Endothelial cell of umbilical vein (primary cell): ENCODE data around the gene GRIN2D. TPM values are rescaled to one million over a fixed set of nuclear protein-coding genes. Genes with fewer than 3 reads are reported as not detected.

Source experiments
- BruUV-seq: library from RNA; stranded (reverse); fragments of 400-500 nt; replicated peaks from 2 replicates; lab custom pipeline; 2021; lab: Mats Ljungman, UMichigan
- CTCF ChIA-PET: fragments of 300-600, 350-600 bp; sonication (Branson Sonifier 250); formaldehyde crosslinking; loops from one replicate; lab custom pipeline; 2021; ENCODE audit warnings: antibody characterized with exemption, inconsistent platforms; lab: Charles Lee
- POLR2A ChIA-PET: fragments of 300-600, 350-600 bp; sonication (Branson Sonifier 250); formaldehyde crosslinking; loops from one replicate; lab custom pipeline; 2021; ENCODE audit warnings: antibody characterized with exemption, inconsistent platforms; lab: Charles Lee
- DNase-seq: peaks from one replicate; pipeline ENCODE4 v3.0.0-alpha.2; 2011; ENCODE audit warnings: low read depth, low spot score
- FAIRE-seq: peaks from 2 replicates; lab custom pipeline; 2011; peaks lifted over from hg19 to GRCh38; lab: Jason Lieb, UNC
- H2AFZ ChIP-seq: 2 replicates; pipeline ENCODE4 v1.6.0; 2012; ENCODE audit warnings: low read depth, low read length, control low read depth, inconsistent platforms
- H3K27ac ChIP-seq: 2 replicates; pipeline ENCODE4 v1.5.1; 2011; ENCODE audit warnings: low read depth, mild to moderate bottlenecking, control low read depth, low read length, moderate library complexity; ENCODE audit not compliant: insufficient read depth
- H3K27me3 ChIP-seq, 2 experiments: 2 replicates each; pipeline versions ENCODE4 v1.6.0 to v1.6.1; 2011; ENCODE audit warnings: low read length in 2 of 2, mixed read lengths in 1 of 2; ENCODE audit not compliant: control insufficient read depth in 2 of 2, insufficient read depth in 2 of 2
- H3K36me3 ChIP-seq, 2 experiments: 2 replicates in 1 of 2; 3 replicates in 1 of 2; pipeline ENCODE4 v1.5.1; 2011; ENCODE audit warnings: low read length in 2 of 2, mild to moderate bottlenecking in 1 of 2, moderate library complexity in 1 of 2; ENCODE audit not compliant: control insufficient read depth in 2 of 2, insufficient read depth in 2 of 2; ENCODE audit errors: extremely low read depth in 1 of 2
- H3K4me1 ChIP-seq: 3 replicates; pipeline ENCODE4 v1.5.1; 2011; ENCODE audit warnings: mild to moderate bottlenecking, low read length; ENCODE audit not compliant: control insufficient read depth, insufficient read depth; ENCODE audit errors: extremely low read depth
- H3K4me2 ChIP-seq: 2 replicates; pipeline ENCODE4 v1.6.1; 2011; ENCODE audit warnings: low read length, control low read depth, mixed read lengths; ENCODE audit not compliant: insufficient read depth
- H3K4me3 ChIP-seq, 3 experiments: fragments of 200-600 bp in 1 of 3; sonication (generic), shearing (Covaris generic) in 1 of 3; replicated peaks in 1 of 3; 2 replicates each; pipeline ENCODE4 v1.5.1; 2011 to 2016; ENCODE audit warnings: control low read depth in 3 of 3, low read length in 3 of 3, mild to moderate bottlenecking in 2 of 3, inconsistent platforms in 1 of 3, low read depth in 1 of 3, moderate library complexity in 1 of 3; ENCODE audit not compliant: insufficient read depth in 1 of 3
- H3K79me2 ChIP-seq: 2 replicates; pipeline ENCODE4 v1.6.0; 2012; ENCODE audit warnings: low read length, inconsistent platforms; ENCODE audit not compliant: control insufficient read depth, insufficient read depth
- H3K9ac ChIP-seq: replicated peaks from 2 replicates; pipeline ENCODE3; 2011; ENCODE audit warnings: low read length, control low read depth; ENCODE audit not compliant: insufficient read depth; ENCODE audit errors: extremely low read depth
- H3K9me1 ChIP-seq: replicated peaks from 3 replicates; pipeline ENCODE4 v1.6.0; 2011; ENCODE audit warnings: mild to moderate bottlenecking, low read length; ENCODE audit not compliant: control insufficient read depth, insufficient read depth; ENCODE audit errors: extremely low read depth
- H3K9me3 ChIP-seq: replicated peaks from 2 replicates; pipeline ENCODE4 v1.5.1; 2012; ENCODE audit warnings: low read length, inconsistent platforms; ENCODE audit not compliant: control insufficient read depth, insufficient read depth
- H4K20me1 ChIP-seq: replicated peaks from 2 replicates; pipeline ENCODE3; 2011; ENCODE audit warnings: mild to moderate bottlenecking, low read length; ENCODE audit not compliant: control insufficient read depth, insufficient read depth; ENCODE audit errors: extremely low read depth
- EZH2 ChIP-seq: IDR thresholded peaks from 2 replicates; pipeline ENCODE4 v1.6.1; 2012; ENCODE audit warnings: borderline replicate concordance, low read depth, mild to moderate bottlenecking, moderate library complexity, low read length, inconsistent platforms; ENCODE audit not compliant: severe bottlenecking
- FOS ChIP-seq: IDR thresholded peaks from 2 replicates; pipeline ENCODE4 v1.6.1; 2011; ENCODE audit warnings: mild to moderate bottlenecking, low read length, moderate library complexity, borderline replicate concordance; ENCODE audit not compliant: insufficient read depth
- GATA2 ChIP-seq: IDR thresholded peaks from 2 replicates; pipeline ENCODE4 v1.7.0; 2011; ENCODE audit warnings: low read depth, mild to moderate bottlenecking, moderate library complexity, mixed read lengths, low read length; ENCODE audit not compliant: insufficient read length, insufficient read depth
- JUN ChIP-seq: IDR thresholded peaks from 2 replicates; pipeline ENCODE4 v1.6.1; 2011; ENCODE audit warnings: borderline replicate concordance, low read depth; ENCODE audit not compliant: insufficient read length, insufficient read depth
- MAX ChIP-seq: IDR thresholded peaks from 2 replicates; pipeline ENCODE4 v1.6.1; 2011; ENCODE audit not compliant: insufficient read depth, insufficient read length
- MYC ChIP-seq: IDR thresholded peaks from one replicate; pipeline ENCODE4 v1.6.1; 2011; ENCODE audit warnings: mild to moderate bottlenecking, low read depth, low read length
- POLR2A ChIP-seq: IDR thresholded peaks from 2 replicates; pipeline ENCODE4 v1.6.1; 2012; ENCODE audit warnings: low read depth, mild to moderate bottlenecking, control low read depth, low read length
- POLR2AphosphoS5 ChIP-seq: IDR thresholded peaks from 2 replicates; pipeline ENCODE4 v1.6.1; 2012; ENCODE audit warnings: low read depth, mild to moderate bottlenecking, control low read depth, low read length, moderate library complexity; ENCODE audit not compliant: insufficient read depth
- dilution Hi-C: fragments of 300-500 bp; cut with MboI; formaldehyde crosslinking; loops from one replicate; pipeline ENCODE4 v1.15.0; 2019; ENCODE audit warnings: low sequenced_read_pairs; ENCODE audit not compliant: extremely low pct_ligation_motif_present
- intact Hi-C: fragments of 100-400 bp; cut with micrococcal nuclease; formaldehyde crosslinking; loops from one replicate; pipeline ENCODE4 v1.10.0; 2022
- polyA plus RNA-seq, 4 experiments: library from polyadenylated mRNA; depleted of rRNA in 3 of 4; stranded (reverse) in 3 of 4; unstranded in 1 of 4; fragments of >200 nt; gene quantifications; 2 replicates each; pipeline versions ENCODE4 v1.2.1 to v1.2.3, GENCODE V29; 2011 to 2012; ENCODE audit warnings: missing spikeins in 1 of 4
- total RNA-seq: library from RNA; stranded (reverse); gene quantifications from 2 replicates; pipeline ENCODE4 v1.2.3, GENCODE V29; 2021
- TF ChIP-seq, protein P1 (sequence below), 2 donors: IDR thresholded peaks; 1 replicate in 1 of 2; 2 replicates in 1 of 2; pipeline ENCODE4 v1.5.1; 2011; ENCODE audit warnings: low read length in 2 of 2, mild to moderate bottlenecking in 2 of 2, moderate library complexity in 2 of 2, control low read depth in 1 of 2, inconsistent platforms in 1 of 2, low read depth in 1 of 2; ENCODE audit not compliant: insufficient read depth in 1 of 2; ENCODE audit errors: extremely low read depth in 1 of 2

Gene GRIN2D
- total and polyA plus RNA-seq, 2 donors (not counting 3 experiments of a cell fraction or from before 2014, with no cell fraction given), result 0.59 to 2.1 TPM

GRCh38 chr19:48370955-48371354 lies 22.5 kb upstream of the GRIN2D start:
- FAIRE-seq, result no peak
- CTCF ChIA-PET, result interaction anchor here (1.2 to 1.4 kb wide), 2 partner anchors 20 kb away, joined by 3 to 4 read pairs; partner anchors contain the start of gene KDELR1

More at GRCh38 chr19:48370955-48371354, 22.5 kb upstream of the GRIN2D start:
- Histone ChIP-seq H3K4me2 (no peak overlapping the region), H3K4me3 (no peak overlapping the region), H3K9me3 (no peaks in the 10 kb centered on the region), H3K79me2 (no peaks in the 10 kb centered on the region), H3K27me3 (no peaks in the 10 kb centered on the region), H3K36me3 (no peaks in the 10 kb centered on the region), H3K27ac (no peak overlapping the region), H4K20me1 (no peaks in the 10 kb centered on the region), H3K9ac (no peak overlapping the region), H3K9me1 (no peaks in the 10 kb centered on the region), H3K4me1 (no peaks in the 10 kb centered on the region), H2AFZ (no peak overlapping the region)
- POLR2A ChIA-PET, result no interaction called here
- dilution Hi-C loops, result no loop called here
- TF ChIP-seq POLR2A (no peak), GATA2 (no peak), MYC (no peak), JUN (no peak), MAX (no peak), EZH2 (no peak), POLR2AphosphoS5 (no peak), FOS (no peak)
- TF ChIP-seq, protein P1, sequence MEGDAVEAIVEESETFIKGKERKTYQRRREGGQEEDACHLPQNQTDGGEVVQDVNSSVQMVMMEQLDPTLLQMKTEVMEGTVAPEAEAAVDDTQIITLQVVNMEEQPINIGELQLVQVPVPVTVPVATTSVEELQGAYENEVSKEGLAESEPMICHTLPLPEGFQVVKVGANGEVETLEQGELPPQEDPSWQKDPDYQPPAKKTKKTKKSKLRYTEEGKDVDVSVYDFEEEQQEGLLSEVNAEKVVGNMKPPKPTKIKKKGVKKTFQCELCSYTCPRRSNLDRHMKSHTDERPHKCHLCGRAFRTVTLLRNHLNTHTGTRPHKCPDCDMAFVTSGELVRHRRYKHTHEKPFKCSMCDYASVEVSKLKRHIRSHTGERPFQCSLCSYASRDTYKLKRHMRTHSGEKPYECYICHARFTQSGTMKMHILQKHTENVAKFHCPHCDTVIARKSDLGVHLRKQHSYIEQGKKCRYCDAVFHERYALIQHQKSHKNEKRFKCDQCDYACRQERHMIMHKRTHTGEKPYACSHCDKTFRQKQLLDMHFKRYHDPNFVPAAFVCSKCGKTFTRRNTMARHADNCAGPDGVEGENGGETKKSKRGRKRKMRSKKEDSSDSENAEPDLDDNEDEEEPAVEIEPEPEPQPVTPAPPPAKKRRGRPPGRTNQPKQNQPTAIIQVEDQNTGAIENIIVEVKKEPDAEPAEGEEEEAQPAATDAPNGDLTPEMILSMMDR (IDR thresholded peaks at IDR 0.05; ENCODE audit: extremely low read depth in 1 of 2, insufficient read depth in 1 of 2, low read depth in 1 of 2, low read length in 2 of 2), result no peak
- intact Hi-C loops, result no loop called here
- BruUV-seq, result no TSS peak
- no peak for DNase-seq
